Vagina (tissue), 2 donors: ENCODE measurements around the gene WWOX.

Experiments used
- CTCF ChIP-seq, 3 experiments: fragments of 450-650 bp in 2 of 3; fragments of 200-600 bp in 1 of 3; sonication (generic) in 1 of 3; IDR thresholded peaks; one replicate each; pipeline ENCODE4 v1.5.1; 2017 to 2019; ENCODE audit warnings: antibody characterized with exemption in 3 of 3, mild to moderate bottlenecking in 2 of 3, moderate library complexity in 2 of 3
- POLR2A ChIP-seq, 2 donors: fragments of 450-650 bp; IDR thresholded peaks; one replicate each; pipeline ENCODE4 v1.6.1; 2017; ENCODE audit warnings: antibody characterized with exemption in 2 of 2, mild to moderate bottlenecking in 2 of 2, moderate library complexity in 2 of 2
- POLR2AphosphoS5 ChIP-seq, 2 donors: sonication (generic); formaldehyde crosslinking; IDR thresholded peaks; one replicate each; pipeline ENCODE4 v1.9.0; 2017; ENCODE audit warnings: antibody characterized with exemption in 2 of 2, mild to moderate bottlenecking in 2 of 2, low read depth in 1 of 2; ENCODE audit not compliant: insufficient read depth in 1 of 2

DNA sequence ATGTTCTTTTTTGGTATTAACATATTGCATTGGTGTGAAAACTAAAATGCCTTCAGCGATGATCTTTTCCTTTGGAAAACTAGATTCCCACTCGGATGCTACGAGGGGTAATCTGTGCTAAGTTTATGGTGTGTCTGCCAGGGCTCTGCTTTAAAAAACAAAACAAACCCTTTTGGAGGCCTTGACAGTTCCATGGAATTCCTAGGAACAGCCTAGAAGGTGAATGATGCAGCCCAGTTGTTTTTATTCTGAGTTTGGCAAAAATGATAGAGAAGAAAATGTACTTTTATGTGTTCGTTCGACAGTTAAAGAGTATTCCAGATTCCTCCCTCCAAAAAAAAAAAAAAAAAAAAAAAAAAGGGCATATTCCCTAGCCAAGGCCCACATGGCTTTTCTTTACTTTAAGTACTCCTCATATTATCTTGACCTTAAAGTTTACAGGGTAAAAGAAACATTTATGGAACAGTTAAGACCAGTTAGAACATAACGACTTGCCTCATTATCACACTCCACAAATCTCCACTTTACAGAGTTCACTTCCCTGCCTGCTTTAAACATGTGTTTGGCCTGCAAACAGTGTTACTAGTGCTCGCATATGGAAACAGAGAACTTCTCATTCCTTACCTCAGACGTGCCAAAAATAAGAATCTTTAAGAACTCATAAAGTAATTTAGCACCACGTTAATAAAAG is 159.1 kb downstream of the WWOX start:
- TF ChIP-seq CTCF (IDR thresholded peaks at IDR 0.05) (no peak), POLR2A (IDR thresholded peaks at IDR 0.05) (no peak), POLR2AphosphoS5 (IDR thresholded peaks at IDR 0.05; ENCODE audit: insufficient read depth in 1 of 2, low read depth in 1 of 2) (no peak)
